ENCODE data around the gene RFFL.
A peak's percentile ranks its signal among the peaks of the same experiment; 100 is the strongest.
"Not testable (repeated sequence)": the region's sequence is repeated elsewhere in the genome, so short reads cannot be mapped to it uniquely, and the experiment has no call there.

Gene RFFL, protein sequence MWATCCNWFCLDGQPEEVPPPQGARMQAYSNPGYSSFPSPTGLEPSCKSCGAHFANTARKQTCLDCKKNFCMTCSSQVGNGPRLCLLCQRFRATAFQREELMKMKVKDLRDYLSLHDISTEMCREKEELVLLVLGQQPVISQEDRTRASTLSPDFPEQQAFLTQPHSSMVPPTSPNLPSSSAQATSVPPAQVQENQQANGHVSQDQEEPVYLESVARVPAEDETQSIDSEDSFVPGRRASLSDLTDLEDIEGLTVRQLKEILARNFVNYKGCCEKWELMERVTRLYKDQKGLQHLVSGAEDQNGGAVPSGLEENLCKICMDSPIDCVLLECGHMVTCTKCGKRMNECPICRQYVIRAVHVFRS

DNA sequence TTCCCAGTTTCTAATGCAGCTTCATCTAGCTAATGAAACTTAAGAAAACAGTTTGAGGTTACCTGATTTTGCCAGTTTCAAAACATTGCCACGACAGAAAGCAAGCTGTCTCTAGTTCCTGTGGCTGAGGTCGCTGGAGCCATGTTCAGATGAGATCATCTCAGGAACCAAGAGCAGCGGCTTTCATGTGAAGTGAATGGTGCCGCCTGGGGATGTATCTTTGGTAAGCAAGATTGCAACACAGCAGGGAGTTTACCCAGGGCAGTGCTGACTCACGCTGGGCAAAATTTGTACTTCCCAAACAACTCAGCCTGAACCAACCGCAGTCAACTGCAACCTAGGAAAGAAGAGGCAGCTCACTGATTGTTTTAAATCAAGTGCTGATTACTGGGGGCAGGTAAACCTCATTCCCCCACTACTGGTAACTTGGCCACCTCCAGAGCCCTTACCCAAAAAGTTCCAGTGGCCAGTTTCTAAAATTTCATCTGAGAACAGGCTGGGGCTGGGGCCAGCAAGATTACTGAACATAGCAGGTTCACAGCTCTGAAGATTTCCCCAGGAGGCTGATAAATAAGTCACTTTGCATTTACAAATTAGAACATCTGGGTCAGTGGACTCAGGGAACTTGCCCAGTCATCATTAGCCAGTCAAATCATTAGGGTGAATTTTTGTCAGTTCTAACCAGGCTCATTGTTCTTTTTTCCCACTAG, at the start of gene RFFL:
Gene RFFL, minus strand, starts transcription at position 194 of the 710 bp plus-strand sequence. CDS start 37,154 bp downstream, outside the sequence.
- peak; percentile 95 for DNase-seq (ENCODE audit: low read depth)
- H3K4me3 ChIP-seq (ENCODE audit: low read depth, low read length) = no peak within 1 kb of the TSS

DNA sequence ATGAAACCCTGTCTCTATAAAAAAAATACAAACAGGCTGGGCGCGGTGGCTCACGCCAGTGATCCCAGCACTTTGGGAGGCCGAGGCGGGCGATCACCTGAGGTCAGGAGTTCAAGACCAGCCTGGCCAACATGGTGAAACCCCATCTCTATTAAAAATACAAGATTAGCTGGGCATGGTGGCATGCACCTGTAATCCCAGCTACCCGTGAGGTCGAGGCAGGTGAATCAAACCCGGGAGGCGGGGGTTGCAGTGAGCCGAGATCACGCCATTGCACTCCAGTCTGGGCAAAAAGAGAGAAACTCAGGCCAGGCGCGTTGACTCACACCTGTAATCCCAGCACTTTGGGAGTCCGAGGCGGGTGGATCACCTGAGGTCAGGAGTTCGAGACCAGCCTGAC, 47.3 kb upstream of the RFFL start:
- DNase-seq (ENCODE audit: low read depth); H3K4me3 ChIP-seq (ENCODE audit: low read depth, low read length): not testable (repeated sequence)

DNA sequence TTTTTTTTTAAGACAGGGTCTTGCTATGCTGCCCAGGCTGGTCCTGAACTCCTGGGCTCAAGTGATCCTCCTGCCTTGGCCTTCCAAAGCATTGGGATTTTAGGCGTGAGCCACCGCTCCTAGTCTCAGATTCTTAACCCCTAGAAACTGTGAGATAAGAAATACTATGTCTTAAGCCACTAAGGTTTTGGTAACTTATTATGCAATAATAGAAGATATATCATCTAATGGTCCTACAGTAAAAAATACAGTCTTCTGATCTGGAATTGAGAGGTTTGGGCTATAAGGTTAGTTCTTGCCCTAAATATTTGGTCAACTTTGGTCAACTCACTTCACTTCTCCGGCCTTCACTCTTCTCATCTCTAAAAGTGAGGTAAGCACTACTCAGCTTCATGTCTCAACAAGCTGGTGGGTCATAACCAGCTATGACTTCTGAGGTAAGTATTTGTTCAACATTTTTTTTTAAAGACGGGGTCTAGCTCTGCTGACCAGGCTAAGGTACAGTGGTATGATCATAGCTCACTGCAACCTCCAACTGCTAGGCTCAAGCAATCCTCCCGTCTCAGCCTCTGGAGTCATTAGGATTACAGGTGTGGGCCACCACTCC, 41.4 kb upstream of the RFFL start:
- no peak overlapping the region for H3K4me3 ChIP-seq (ENCODE audit: low read depth, low read length)
- no peak for DNase-seq (ENCODE audit: low read depth)

DNA sequence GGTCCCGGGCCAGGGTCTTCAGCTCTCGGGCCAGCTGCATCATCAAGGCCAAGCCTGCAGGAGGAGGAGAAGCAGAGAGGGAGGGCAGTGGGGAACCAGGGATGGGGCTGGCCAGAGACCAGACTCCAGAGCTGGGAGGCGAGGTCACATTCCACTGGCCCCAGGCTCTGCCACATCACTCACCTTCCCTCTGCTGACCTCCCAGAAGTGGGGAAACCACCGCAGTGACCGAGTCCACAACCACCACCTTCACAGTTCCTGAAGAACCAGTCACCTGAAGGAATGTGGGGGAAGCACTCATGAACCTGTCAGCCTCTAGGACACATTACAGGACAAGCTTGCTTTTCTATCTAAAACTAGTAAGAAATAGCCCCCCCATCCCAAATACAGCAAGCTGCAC, 39.8 kb upstream of the RFFL start:
- DNase-seq (ENCODE audit: low read depth) = no peak
- H3K4me3 ChIP-seq (ENCODE audit: low read depth, low read length) = no peak overlapping the region

DNA sequence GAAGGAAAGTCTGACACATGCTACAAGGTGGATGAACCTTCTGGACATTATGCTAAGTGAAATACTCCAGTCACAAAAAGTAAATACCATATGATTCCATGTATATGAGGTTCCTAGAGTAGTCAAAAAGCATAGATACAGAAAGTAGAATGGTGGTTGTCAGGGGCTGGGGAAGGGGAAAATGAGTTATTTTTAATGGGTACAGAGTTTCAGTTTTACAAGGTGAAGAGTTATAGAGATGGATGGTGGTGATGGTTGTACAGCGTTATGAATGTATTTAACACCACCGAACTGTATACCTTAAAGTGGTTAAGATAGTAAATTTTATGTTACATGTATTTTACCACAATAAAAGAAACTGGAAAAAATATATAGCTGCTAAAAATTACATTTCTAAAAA, 38.2 kb upstream of the RFFL start:
- DNase-seq (ENCODE audit: low read depth) = no peak
- H3K4me3 ChIP-seq (ENCODE audit: low read depth, low read length) = no peak overlapping the region

DNA sequence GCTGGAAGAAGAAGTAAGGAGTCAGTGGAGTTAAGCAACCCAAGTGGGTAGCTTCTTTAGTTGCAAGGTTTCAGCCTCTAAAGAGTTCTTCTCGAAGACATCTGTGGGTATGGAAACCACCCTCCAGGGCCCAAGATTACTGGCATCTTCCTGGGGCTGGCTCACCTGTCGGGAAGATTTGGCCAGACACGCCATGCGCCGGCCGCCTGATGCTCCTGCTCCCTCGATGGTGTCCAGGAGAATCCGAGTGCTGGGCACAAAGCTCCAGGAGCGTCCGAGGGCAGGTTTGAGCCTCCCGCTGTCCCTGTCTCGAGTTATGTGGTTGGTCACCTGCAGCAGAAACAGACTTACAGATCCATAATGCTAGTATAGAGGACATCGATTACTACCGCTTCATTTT, 37.5 kb upstream of the RFFL start:
- DNase-seq (ENCODE audit: low read depth) = no peak
- no peak overlapping the region for H3K4me3 ChIP-seq (ENCODE audit: low read depth, low read length)

DNA sequence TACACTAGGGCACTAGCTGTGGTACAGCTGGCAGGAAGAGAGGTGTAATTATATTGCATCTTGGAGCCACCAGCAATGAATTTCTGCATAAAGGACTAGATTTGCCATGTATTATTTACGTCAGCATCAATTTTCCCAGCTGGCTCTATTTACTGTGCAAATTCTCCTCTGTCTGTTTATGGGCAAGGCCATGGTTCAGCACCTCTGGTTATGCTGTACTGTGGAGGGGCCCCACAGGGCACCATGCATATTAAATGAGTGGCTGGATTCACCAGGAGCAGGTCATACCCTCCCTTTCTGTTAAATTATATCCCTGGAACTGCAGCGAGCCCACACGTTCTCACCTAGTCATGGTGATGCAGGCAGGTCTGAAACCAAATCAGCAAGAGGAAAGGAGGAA, 36.4 kb upstream of the RFFL start:
- no peak overlapping the region for H3K4me3 ChIP-seq (ENCODE audit: low read depth, low read length)
- no peak for DNase-seq (ENCODE audit: low read depth)

DNA sequence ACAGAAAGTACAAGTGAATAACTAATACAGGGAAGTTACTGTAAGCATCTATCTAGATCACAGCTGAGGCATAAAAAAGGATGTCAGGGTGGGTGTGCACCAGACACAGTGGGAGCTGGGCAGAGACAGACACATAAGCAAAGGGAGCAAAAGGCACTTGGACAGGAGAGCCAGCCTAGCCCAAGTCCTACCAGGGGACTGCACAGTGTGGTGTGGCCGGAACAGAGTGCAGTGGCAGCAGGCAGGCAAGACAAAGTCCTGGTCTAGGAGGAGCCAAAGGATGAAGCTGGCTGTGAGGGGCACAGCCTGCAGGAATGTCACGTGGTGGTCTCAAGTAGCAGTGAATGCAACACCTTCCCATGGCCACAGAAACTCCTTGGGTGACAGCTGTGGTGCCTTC, 34.3 kb upstream of the RFFL start:
- H3K4me3 ChIP-seq (ENCODE audit: low read depth, low read length) = no peak overlapping the region
- no peak for DNase-seq (ENCODE audit: low read depth)

DNA sequence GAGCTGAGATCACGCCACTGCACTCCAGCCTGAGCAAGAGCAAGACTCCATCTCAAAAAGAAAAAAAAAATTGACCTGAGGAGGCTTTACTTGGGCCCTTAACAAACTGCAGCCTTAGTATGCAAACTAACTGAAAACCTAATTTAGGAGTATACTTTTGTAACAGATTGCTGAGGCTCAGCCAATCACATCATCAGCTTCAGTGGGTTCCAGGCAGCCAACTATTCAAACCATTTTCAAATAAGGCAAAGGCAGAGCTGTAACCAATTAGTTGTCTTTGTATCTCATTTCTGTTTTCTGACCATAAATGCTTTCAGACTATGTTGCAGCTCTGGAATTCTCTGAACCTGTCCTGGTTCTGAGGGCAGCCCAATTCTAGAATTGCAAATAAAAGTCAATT, 32.2 kb upstream of the RFFL start:
- H3K4me3 ChIP-seq (ENCODE audit: low read depth, low read length) = no peak overlapping the region

DNA sequence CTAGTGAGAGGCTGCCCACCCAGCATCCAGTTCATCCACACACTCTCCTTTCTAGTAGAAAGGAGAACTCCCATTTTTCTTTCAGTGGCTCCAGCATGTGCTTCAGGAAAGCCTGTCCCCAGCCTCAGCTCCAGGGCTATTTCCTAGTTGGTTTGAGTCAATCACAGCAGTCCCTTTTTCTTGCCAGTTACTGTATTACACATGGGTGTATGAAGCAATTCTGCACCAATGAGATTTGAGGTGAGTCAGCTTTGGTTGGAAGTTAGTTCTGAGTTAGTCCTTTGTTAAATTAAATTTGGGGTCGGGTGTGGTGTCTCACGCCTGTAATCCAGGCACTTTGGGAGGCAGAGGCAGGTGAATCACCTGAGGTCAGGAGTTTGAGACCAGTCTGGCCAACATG, 31.4 kb upstream of the RFFL start:
- no peak overlapping the region for H3K4me3 ChIP-seq (ENCODE audit: low read depth, low read length)
- DNase-seq (ENCODE audit: low read depth) = peak; percentile 64

More for the DNA sequence above, 32.2 kb upstream of the RFFL start:
- DNase-seq (ENCODE audit: low read depth) = no peak

DNA sequence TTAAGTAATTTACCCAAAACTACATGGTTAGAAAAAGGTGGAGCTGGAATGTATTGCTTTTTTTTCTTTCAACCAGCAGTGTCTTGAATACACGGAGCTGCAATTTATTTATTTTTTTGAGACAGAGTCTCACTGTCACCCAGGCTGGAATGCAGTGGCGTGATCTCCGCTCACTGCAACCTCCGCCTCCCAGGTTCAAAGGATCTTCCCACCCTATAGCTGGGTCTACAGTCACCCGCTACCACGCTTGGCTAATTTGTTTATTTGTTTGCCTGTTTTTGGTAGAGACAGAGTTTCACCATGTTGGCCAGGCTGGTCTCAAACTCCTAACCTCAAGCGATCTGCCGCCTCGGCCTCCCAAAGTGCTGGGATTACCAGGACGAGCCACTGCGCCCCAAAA, 27.2 kb upstream of the RFFL start:
- not testable (repeated sequence) for DNase-seq (ENCODE audit: low read depth); H3K4me3 ChIP-seq (ENCODE audit: low read depth, low read length)

DNA sequence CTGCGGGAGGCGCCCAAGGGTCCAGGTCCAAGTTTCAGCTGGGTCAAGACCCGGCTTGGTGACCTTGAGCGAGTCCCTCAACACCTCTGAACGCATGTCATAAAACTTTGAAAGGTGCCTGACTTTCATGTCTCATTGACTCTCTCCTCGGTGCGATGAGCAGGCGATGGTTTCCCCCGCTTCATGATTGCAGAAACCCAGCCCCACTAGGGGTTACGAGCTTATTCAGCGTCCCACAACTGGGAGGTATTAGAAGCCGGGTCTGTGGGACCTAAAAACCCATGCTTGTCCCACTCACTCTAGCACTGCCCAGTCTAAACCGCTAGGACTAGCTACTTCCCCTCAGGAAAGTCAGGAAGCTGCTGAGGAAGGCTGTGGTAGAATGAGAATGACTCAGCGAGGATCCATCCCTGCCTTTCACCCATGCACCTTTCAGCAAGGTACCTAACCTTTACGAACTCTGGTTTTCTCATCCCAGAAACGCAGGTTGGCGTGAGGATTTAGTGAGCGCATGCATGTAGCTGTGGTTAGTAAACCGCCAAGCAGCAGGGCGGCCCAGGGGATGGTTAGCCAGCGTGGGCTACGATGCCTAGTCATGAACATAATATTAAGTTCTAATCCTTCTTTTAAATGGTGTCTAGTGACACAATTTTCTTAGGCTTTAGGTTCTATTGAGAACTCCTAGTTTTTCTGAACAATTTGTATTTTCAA, 26.2 kb upstream of the RFFL start:
- H3K4me3 ChIP-seq (ENCODE audit: low read depth, low read length) = peak overlapping the region; percentile 37
- no peak for DNase-seq (ENCODE audit: low read depth)

DNA sequence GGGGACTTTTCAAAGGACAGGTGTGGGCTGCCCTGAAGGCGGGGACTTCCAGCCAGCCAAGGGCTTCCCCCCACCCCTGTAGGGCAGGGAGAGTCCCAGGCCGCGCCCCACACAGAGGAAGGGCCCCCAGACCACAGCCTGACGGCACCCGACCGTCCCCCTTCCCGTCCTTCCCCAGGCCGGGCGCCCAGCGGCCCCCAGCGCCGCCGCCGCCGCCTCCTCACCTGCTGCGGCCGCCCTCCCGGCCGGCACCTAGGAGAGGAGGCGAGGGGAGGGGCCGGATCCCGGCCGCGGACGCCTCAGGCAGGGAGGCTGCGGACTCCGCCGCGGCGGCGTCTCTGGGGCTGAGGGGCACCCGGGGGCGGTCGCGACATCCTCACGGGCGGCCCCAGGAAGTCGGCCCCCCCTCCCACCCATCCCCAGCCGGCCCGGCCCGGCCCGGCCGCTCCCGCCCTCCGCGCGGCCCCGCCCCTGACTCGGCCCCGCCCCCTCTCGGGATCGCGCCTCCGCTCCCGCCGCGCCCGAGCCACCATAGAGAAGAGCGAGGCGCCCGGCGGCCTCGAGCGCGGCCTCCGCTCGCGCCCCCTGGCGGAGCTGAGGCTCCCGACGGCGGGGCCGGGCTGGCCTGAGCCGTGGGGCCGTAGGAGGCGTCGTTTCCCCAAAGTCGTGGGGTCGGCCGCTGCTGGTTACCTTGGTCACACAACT, 25.5 kb upstream of the RFFL start:
- peak overlapping the region; percentile 92 for H3K4me3 ChIP-seq (ENCODE audit: low read depth, low read length)
- DNase-seq (ENCODE audit: low read depth) = no peak

DNA sequence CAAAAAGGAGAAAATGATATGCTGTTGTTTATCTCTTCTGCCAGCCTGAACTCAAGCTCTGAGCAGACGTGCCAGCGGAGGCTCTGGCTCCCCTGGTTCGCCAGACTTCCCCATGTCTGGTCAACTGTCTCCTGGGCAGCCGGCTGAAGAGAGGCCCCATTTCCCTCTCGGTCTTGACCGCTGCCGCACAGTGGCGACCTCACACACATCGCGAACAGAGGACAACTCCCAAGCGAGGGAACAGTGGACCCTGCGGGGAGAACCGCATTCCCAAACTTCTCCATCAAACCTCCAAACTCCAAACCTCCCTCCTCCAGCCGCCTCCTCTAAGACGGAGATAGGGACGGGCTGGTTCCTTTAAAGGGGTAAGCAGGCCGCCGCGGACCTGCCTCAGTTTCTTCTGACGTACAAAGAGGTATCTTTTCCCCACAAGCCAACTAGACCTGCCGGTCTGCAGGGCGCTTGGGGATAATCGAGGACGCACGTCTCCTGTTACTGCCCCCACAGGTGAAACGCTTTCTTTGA, 24.9 kb upstream of the RFFL start:
- no peak for DNase-seq (ENCODE audit: low read depth)

DNA sequence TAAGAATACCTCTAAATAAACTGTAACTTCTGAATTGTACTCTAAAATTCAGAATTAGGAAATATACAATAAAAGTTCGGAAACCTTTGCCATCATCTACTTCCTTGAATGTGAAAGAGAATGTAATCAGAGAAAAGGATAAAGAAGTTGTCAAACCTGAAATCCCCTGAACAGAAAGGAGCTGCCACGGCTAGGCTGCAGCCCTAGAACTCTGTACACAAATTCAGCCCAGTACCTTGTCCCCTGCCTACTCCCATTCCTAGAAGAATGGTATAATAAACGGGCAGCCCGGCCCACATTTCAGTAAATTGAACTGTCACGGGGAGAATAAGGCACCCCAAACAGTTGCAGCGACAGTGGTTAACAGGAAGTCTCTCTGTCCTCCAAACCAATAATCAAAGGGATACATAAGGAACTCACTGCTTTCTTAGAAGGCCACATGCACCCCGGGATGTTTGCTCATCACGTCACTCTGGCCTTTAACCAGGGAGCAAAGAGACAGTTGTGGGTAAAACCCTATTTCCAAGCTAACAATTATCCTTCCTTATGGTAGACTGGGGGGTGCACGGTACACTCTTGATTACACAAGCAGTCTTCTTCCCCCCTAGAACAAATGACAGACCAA, 24.3 kb upstream of the RFFL start:
- no peak for DNase-seq (ENCODE audit: low read depth)

More for the DNA sequence above, 24.9 kb upstream of the RFFL start:
- H3K4me3 ChIP-seq (ENCODE audit: low read depth, low read length) = peak overlapping the region; percentile 92

DNA sequence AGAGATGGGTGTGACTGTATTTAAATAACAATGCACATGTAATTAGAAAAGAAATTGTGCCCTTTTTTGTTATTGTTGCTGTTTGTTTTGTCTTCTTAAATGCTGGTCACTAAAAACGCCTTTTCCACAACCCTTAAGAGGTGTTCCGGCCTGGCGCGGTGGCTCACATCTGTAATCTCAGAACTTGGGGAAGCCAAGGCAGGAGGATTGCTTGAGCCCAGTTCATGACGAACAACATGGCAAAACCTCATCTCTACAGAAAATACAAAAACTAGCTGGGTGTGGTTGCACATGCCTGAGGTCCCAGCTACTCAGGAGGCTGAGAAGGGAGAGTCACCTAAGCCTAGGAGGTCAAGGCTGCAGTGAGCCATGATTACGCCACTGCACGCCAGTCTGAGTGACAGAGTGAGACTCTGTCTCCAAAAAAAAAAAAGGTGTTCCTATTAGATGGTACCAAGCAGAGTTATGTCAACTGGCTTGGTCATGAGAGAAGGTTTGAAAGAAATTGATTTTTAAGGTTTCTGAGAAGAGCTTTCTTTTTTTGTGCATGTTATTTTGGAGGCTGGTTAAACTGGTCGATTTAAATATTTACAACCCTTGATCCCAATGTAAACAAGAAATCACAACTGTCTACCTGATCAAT, 23.5 kb upstream of the RFFL start:
- DNase-seq (ENCODE audit: low read depth) = no peak
- H3K4me3 ChIP-seq (ENCODE audit: low read depth, low read length) = no peak overlapping the region

More for the DNA sequence above, 24.3 kb upstream of the RFFL start:
- H3K4me3 ChIP-seq (ENCODE audit: low read depth, low read length) = peak overlapping the region; percentile 92

DNA sequence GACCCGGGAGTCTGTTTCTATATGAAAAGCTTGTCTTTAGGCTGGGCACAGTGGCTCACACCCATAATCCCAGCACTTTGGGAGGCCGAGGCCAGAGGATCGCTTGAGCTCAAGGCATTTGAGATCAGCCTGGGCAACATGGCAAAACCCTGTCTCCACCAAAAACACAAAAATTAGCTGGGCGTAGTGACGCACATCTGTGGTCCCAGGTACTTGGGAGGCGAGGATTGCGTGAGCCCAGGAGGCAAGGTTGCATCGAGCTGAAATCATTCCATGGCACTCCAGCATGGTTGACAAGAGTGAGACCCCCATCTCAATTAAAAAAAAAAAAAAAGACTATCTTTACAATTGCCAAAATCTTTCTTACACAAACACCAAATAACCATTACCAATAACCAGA, 22.7 kb upstream of the RFFL start:
- no peak for DNase-seq (ENCODE audit: low read depth)
- H3K4me3 ChIP-seq (ENCODE audit: low read depth, low read length) = no peak overlapping the region

DNA sequence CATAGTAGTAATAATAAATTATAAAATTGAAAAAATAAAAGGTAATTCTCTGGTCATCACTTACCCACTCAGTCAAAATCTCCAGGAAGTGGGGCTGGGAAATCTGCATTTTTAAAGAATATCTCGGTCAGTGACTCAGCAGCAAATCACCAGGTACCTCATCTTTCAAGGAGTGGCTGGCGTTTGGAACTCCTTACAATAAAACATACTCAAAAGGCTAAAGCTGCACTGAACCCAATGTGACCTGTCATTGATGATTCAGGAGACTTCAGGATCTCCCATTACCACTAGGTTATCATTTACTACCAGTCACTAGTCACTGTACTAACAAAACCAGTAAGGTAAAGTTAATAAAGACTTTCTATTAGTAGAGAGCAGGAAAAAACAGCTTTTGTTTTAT, 21.5 kb upstream of the RFFL start:
- no peak for DNase-seq (ENCODE audit: low read depth)
- no peak overlapping the region for H3K4me3 ChIP-seq (ENCODE audit: low read depth, low read length)
